NCI-H1417 (cell line): Measurements from ENCODE around the gene TCF19.

ENCODE experiments used
- DNase-seq, 3 experiments: peaks; one replicate each; lab custom pipeline; 2025; lab: John Stamatoyannopoulos, UW

Gene TCF19

DNA sequence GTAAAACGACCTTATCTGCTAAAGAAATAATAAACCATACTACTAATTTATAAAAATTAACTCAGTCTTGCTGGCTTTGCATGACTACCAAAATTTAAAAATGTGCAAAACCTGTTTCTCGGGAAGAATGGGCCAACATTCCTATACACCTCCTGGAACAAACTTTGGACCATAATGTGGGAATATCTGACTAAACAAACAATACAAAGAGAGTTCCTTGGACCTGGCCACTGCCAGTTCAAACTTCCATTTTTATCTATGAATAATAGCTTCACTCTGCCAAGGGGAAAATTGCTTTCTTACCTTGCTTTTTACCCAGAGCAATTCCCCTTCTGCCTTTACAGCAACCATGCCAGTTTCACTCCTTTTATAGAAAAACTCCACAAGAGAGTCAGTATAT lies 50.7 kb downstream of the TCF19 start:
- DNase-seq, result no peak

DNA sequence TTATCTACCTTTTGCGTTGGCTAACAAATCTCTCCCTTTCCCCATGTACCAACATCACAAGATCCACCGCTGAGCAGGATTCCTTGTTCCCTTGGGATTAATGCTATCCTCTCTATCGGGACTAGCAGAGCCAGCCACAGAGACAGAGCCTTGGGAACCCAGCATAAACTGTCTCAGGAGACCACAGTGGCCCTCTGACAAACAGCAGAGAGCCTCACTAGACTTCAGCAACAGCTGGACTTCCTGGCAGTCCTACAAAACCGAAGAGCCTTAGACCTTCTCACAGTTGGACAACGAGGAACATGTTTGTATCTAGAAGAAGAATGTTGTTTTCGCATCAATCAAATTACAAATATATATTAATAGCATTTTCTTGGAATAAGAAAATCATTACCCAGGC lies 51.7 kb downstream of the TCF19 start:
- no peak for DNase-seq

DNA sequence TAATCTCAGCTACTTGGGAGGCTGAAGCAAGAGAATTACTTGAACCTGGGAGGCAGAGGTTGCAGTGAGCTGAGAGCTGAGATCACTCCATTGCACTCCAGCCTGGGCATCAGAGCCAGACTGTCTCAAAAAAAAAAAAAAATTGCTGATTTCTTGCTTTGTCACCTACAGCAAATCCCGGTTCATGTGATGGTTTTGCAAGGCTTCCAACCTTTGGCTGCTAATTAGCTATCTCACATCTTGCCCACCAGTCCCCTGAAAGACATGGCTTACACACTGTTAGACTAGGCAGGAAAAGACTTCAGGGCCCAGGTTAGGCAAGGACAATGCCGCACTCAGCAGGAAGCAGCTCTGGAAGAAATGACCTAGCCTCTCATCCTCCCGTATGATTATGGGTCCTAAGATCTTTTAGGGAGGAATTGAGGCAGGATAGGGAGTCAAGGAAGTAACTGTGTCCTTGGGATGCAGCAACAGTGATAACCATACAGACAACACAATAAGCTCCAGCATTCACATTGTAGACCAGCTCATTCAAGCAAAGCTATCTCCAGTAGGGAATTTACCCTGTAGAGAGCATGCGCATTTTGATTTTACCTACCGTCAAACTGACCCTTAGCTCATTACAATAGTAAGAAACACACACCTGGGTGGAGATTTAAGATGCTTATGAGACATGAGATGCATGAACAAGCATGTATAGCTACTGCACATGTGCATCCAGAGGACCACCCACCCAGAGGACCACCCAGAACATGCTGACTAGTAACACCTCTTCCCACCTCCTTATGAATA lies 52.5 kb downstream of the TCF19 start:
- no peak for DNase-seq
